Measurements from ENCODE around the gene SLC25A30.

Gene SLC25A30

DNA sequence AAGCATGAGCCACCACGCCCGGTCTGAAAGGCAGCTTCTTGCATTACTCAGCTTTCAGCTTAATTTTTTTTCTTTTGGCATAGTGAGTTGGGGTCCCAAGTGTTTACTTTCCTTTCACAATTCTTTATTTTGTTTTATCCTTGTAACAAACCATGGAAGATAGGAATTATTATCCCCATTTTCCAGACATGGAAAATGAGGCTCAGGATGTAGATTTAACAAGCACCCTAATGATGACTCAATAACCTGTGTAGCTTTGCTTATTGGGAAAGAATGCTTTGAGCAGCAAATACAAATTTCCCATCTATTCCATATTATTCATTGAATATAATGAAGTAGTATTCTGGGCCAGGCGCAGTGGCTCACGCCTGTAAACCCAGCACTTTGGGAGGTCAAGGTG lies 33.1 kb upstream of the SLC25A30 start:
- TF ChIP-seq, protein P1, sequence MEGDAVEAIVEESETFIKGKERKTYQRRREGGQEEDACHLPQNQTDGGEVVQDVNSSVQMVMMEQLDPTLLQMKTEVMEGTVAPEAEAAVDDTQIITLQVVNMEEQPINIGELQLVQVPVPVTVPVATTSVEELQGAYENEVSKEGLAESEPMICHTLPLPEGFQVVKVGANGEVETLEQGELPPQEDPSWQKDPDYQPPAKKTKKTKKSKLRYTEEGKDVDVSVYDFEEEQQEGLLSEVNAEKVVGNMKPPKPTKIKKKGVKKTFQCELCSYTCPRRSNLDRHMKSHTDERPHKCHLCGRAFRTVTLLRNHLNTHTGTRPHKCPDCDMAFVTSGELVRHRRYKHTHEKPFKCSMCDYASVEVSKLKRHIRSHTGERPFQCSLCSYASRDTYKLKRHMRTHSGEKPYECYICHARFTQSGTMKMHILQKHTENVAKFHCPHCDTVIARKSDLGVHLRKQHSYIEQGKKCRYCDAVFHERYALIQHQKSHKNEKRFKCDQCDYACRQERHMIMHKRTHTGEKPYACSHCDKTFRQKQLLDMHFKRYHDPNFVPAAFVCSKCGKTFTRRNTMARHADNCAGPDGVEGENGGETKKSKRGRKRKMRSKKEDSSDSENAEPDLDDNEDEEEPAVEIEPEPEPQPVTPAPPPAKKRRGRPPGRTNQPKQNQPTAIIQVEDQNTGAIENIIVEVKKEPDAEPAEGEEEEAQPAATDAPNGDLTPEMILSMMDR (conservative IDR thresholded peaks at IDR 0.05), result no peak
- no peak overlapping the region; the same call in 1 of the 2 replicates for H3K27ac ChIP-seq

DNA sequence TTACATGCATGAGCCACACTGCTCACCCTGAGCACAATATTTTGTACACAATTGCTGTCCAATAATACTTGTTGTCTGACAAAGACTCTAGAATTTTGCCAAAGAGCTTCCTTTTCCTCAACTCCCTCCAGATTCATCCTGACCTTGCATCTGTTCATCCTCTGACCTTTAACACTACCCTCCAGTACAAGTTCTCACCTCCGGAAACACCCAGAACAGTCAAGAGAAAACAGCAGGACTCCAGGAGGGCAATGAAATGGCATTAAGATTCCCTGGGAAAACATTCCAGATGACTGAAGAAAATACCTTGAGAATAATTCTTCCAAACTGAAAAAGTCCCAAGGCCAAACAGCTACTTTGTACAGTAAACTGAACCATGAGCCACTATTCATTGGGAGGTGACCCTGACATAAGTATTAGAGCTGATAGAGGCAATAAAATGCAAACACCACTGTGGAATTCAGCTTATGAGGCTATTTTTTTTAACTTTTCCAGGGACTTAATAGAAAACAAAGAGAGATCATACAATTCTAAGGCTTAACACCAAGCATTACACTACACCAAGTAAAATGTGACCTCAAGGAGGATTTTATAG lies 30.9 kb upstream of the SLC25A30 start:
- TF ChIP-seq, protein P1 (conservative IDR thresholded peaks at IDR 0.05), result no peak
- no peak overlapping the region for H3K27ac ChIP-seq

DNA sequence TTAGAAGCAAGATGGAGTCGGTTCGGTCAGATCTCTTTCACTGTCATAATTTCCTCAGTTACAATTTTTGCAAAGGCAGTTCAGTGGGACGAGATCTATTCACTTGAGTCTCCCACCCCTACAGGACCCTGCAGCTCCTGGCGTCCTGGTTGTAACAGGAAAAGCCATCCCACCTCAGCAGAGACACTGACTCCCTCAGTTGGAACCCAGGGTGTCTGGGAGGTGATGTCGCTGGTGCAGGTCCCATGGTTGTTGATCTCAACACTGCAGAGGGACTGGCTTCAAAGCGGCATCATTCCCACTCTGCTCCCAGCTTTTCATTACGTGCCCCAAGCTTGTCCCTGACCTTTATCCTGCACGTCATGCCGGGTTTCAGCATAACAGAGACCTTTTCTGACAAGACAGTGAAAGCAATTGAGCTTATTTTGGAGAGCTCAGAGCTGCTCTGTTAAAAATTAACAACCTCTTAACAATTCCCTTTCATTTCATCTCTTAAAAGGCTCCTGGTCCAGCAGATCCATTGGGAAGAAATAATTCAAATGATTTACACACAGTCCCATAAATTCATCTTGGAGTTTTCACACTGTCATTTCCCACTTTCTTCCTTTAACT lies 29.0 kb upstream of the SLC25A30 start:
- TF ChIP-seq, protein P1 (conservative IDR thresholded peaks at IDR 0.05), result no peak
- H3K27ac ChIP-seq, result peak overlapping the region; percentile 34

DNA sequence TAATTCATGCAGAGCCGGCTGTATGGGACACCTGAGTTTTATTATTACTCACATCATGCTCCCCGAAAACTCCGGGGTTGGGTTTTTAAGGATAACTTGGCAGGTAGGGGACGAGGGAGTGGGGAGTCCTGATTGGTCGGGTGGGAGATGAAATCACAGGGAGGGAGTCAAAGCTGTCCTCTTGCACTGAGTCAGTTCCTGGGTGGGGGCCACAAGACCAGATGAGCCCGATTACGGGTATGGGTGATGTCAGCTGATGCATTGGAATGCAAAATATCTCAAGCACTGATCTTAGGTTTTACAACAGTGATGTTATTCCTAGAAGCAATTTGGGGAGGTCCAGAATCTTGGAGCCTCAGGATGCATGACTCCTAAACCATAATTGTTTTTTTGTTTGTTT lies 28.0 kb upstream of the SLC25A30 start:
- TF ChIP-seq, protein P1 (conservative IDR thresholded peaks at IDR 0.05), result no peak
- no peak overlapping the region for H3K27ac ChIP-seq

DNA sequence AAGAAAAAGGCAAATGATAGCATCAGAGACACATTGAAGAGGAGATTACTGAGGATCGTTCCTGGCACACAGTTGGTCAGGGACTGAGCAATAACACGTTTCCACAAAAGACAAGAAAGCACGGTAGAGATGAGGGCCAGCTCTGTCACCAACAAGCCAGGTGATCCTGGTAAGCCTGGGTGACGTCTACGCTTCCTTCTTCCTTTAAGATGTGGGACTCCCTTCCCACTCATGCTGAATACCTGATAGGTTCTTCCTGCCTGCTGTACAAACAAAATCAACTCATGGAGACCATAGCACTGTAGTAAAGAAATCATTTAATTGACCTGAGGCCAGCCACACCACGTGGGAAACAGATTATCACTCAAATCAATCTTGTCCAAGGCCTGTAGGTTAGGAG lies 26.9 kb upstream of the SLC25A30 start:
- TF ChIP-seq, protein P1 (conservative IDR thresholded peaks at IDR 0.05), result no peak
- no peak overlapping the region for H3K27ac ChIP-seq

DNA sequence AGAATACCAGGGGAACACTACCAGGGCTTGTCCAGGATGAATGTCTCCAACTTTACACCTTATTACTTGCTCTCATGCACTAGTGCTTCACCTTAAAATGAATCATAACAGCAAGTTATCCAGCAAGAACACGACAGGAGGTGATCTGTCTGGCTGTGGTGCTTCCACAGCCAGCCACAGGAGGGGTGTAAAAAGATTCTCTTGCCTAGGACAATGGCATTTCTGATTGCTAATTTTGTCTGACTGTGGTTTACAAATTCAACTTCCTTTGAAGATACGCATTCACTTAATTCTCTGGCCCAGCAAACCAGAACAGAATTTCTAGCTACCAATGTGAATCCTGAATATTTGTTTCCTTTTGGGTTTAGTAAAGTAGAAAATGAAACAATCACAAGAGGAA lies 23.5 kb upstream of the SLC25A30 start:
- TF ChIP-seq, protein P1 (conservative IDR thresholded peaks at IDR 0.05), result peak; percentile 51
- peak overlapping the region; percentile 33; the same call in 1 of the 2 replicates for H3K27ac ChIP-seq

DNA sequence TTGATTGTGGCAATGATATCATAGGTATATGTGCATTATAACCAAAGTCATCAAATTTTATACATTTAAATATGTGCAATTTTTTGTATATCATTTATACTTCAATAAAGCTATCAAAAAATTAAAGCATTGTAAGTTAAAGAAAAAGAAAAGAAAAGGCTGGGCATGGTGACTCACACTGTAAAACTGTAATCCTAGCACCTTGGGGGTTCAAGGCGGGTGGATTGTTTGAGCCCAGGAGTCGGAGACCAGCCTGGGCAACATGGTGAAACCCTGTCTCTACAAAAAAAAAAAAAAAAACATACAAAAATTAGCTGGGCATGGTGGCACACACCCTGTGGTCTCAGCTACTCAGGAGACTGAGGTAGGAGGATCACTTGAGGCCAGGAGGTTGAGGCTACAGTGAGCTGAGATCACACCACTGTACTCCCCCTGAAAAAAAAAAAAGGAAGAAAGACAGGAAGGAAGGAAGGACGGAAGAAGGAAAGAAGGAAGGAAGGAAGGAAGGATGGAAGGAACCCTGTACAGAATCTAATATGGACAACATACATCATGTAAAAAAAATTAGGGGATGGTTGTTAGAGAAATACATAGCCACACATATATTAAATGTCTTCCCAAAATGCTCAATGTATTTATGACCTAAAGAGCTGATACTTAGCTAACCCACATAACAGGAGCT lies 21.7 kb upstream of the SLC25A30 start:
- no peak overlapping the region for H3K27ac ChIP-seq
- TF ChIP-seq, protein P1 (conservative IDR thresholded peaks at IDR 0.05), result no peak

Data from VCaP (cell line).